Ishikawa (cell line): ENCODE measurements around the gene TMEM167B.

Source experiments
- CEBPB ChIP-seq: IDR thresholded peaks from 2 replicates; pipeline ENCODE4 v1.6.1; 2012
- CREB1 ChIP-seq: IDR thresholded peaks from 2 replicates; pipeline ENCODE4 v1.6.1; 2012; ENCODE audit warnings: low read depth
- EGR1 ChIP-seq: IDR thresholded peaks from 2 replicates; pipeline ENCODE4 v1.6.1; 2012
- EP300 ChIP-seq: IDR thresholded peaks from 2 replicates; pipeline ENCODE4 v1.6.1; 2012; ENCODE audit warnings: borderline replicate concordance
- FOXM1 ChIP-seq: IDR thresholded peaks from 2 replicates; pipeline ENCODE4 v1.6.1; 2012; ENCODE audit warnings: low read depth, borderline replicate concordance
- NFIC ChIP-seq: IDR thresholded peaks from 2 replicates; pipeline ENCODE4 v1.6.1; 2012
- RAD21 ChIP-seq: IDR thresholded peaks from 2 replicates; pipeline ENCODE4 v1.6.1; 2012; ENCODE audit warnings: low read depth
- TAF1 ChIP-seq: IDR thresholded peaks from 2 replicates; pipeline ENCODE4 v1.6.1; 2012; ENCODE audit warnings: low read depth, mild to moderate bottlenecking
- TCF12 ChIP-seq: IDR thresholded peaks from 2 replicates; pipeline ENCODE4 v1.6.1; 2012; ENCODE audit warnings: low read depth
- TEAD4 ChIP-seq: IDR thresholded peaks from 2 replicates; pipeline ENCODE4 v1.6.1; 2012
- YY1 ChIP-seq: IDR thresholded peaks from 2 replicates; pipeline ENCODE4 v1.6.1; 2012; ENCODE audit warnings: low read depth
- ZBTB7A ChIP-seq: IDR thresholded peaks from 2 replicates; pipeline ENCODE4 v1.6.1; 2012; ENCODE audit warnings: low read depth
- TF ChIP-seq, protein P1 (sequence below): IDR thresholded peaks from 2 replicates; pipeline ENCODE4 v1.6.1; 2012
- TF ChIP-seq, protein P2 (sequence below): IDR thresholded peaks from 2 replicates; pipeline ENCODE4 v1.6.1; 2012; ENCODE audit warnings: low read depth, mild to moderate bottlenecking
- TF ChIP-seq, protein P3 (sequence below): IDR thresholded peaks from 2 replicates; pipeline ENCODE4 v1.6.1; 2012

TMEM167B gene

DNA sequence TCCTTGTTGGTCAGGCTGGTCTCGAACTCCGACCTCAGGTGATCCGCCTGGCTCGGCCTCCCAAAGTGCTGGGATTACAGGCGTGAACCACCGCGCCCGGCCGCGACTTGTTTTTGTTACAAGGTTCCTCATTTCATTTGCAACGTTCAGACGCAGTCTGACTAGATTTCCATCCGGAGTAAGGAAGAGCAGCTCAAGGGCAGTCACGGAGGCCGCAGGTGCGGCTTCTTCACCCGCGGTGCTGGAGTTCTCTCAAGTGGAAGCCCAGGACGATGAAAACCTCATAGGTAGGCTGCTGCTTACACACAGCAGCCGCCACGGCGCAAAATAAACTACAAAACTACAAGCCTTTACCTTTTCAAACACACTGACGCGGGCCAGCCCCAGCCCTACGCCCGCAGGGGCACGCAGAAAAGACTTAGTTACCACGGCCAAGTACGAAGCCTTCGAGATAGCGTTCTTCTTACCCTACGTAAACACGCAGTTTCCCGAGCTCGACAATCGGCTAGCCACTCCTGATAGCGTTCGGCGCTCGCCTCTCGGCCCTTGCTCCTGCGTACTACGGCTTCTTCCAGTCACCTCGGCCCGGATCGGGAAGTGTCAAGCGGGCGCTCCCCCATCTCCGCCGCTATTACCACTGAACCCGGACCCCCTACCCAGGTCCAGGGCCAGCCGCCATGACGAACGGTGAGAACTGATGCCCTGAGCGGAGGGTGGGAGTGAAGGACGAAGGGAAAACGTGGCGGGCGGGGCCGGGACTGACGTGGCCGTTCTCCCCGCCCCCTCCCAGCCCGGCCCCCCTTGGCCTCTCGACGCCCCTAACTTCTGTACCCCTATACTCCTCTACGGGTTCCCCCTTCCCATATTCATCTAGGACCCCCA is at the start of gene TMEM167B:
Gene TMEM167B (plus strand): TSS at position 569 of the 882 bp plus-strand sequence. CDS start 109 bp downstream, at position 678.
- TF ChIP-seq TCF12 (peak; percentile 83), EP300 (peak; percentile 27; the same call in 1 of the 2 replicates), CEBPB (peak; percentile 20; the same call in 1 of the 2 replicates), NFIC (no peak), TAF1 (peak; percentile 71), EGR1 (no peak), CREB1 (peak; percentile 70), YY1 (peak; percentile 90), RAD21 (no peak), TEAD4 (peak; percentile 36; the same call in 1 of the 2 replicates), ZBTB7A (0 out of 2 replicates have a peak, but pooled peaks have one; percentile 40)
- TF ChIP-seq, protein P1, sequence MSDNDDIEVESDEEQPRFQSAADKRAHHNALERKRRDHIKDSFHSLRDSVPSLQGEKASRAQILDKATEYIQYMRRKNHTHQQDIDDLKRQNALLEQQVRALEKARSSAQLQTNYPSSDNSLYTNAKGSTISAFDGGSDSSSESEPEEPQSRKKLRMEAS, result peak; percentile 97
- TF ChIP-seq, protein P2, sequence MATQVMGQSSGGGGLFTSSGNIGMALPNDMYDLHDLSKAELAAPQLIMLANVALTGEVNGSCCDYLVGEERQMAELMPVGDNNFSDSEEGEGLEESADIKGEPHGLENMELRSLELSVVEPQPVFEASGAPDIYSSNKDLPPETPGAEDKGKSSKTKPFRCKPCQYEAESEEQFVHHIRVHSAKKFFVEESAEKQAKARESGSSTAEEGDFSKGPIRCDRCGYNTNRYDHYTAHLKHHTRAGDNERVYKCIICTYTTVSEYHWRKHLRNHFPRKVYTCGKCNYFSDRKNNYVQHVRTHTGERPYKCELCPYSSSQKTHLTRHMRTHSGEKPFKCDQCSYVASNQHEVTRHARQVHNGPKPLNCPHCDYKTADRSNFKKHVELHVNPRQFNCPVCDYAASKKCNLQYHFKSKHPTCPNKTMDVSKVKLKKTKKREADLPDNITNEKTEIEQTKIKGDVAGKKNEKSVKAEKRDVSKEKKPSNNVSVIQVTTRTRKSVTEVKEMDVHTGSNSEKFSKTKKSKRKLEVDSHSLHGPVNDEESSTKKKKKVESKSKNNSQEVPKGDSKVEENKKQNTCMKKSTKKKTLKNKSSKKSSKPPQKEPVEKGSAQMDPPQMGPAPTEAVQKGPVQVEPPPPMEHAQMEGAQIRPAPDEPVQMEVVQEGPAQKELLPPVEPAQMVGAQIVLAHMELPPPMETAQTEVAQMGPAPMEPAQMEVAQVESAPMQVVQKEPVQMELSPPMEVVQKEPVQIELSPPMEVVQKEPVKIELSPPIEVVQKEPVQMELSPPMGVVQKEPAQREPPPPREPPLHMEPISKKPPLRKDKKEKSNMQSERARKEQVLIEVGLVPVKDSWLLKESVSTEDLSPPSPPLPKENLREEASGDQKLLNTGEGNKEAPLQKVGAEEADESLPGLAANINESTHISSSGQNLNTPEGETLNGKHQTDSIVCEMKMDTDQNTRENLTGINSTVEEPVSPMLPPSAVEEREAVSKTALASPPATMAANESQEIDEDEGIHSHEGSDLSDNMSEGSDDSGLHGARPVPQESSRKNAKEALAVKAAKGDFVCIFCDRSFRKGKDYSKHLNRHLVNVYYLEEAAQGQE, result no peak

DNA sequence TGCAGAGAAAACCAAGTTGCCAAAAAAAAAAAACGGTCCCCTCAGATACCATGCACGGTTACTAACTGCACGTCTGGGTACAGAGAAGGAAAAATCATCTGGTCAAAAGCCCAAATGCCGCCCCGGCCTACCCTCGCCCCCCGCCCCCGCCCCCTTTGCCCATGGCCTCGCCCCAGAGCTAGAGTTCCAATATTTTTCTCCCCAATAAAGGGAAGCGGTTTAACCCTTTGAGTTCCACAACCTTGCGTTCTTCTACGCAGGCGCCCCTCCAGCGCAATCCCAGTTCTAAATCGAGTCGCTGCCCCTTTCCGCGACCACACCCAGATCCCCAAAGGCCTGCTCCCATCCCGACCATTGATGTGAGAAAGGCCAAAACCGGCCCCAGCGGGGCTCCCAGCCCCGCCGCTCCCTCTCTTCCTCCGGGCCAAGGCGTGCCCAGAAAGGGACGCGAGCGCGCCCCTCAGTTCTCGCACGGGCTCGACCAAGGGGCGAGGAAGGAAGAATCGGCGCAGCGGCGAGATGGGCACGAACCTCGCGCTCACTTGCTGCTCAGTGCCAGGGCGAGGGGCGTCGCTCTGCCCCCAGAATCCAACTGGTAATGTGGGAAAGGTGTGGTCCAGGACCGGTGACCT is 49.5 kb upstream of the TMEM167B start:
- TF ChIP-seq TCF12 (no peak), EP300 (no peak), ZBTB7A (no peak), TAF1 (no peak), EGR1 (no peak)
- TF ChIP-seq, protein P3, sequence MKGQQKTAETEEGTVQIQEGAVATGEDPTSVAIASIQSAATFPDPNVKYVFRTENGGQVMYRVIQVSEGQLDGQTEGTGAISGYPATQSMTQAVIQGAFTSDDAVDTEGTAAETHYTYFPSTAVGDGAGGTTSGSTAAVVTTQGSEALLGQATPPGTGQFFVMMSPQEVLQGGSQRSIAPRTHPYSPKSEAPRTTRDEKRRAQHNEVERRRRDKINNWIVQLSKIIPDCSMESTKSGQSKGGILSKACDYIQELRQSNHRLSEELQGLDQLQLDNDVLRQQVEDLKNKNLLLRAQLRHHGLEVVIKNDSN, result no peak

DNA sequence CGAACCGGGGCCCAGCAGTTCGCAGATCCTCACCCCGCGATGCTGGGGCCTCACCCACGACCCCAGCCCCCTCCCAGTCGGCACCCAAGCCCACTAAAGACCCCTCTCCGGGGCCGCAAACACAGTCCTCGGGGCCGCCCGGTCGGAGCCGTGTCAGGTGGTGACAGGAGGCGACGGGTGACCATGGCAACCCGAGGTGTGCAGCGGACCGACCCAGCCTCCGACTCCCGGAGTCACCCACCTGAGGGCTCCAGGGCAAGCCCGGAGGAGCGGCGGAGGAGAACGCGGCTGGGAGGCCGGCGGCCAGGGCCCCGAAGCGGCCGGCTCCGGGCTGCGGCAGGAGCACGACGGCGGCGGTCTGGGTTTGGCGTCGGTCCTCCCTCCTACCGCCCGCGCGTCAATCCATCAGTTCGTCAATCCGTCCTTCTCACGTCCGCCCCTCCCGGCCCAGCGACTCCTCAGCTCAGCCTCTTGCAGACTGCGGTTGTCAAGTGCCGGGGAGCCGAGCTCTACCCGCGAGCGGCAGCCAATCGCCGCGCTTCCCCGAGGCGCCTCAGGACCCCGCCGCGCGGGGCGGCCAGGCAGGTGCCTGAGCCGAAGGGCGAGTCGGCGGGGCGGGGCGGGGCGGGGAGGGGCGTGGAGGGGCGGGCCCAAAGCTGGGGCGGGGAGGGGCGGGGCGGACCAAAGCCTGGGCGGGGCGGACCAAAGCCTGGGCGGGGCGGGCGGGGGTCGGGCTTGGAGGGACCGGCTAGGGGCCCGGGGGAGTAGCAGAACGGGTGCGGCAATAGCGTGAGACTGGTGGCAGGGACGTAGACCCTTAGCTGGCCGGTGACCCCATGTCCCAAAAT is 48.7 kb upstream of the TMEM167B start, which contains the start of gene WDR47:
Gene WDR47 (minus strand): TSS at position 482 of the 848 bp plus-strand sequence. CDS start 18,590 bp downstream, outside the sequence.
- TF ChIP-seq, protein P2, result no peak
- peak; percentile 93 for TF ChIP-seq TAF1
- TF ChIP-seq, protein P3, result 0 out of 2 replicates have a peak, but pooled peaks have one; percentile 14
- no peak for TF ChIP-seq FOXM1
- TF ChIP-seq EGR1, result 0 out of 2 replicates have a peak, but pooled peaks have one; percentile 18
- peak; percentile 50; the same call in 1 of the 2 replicates for TF ChIP-seq TCF12
- TF ChIP-seq, protein P1, result peak; percentile 32; the same call in 1 of the 2 replicates
- TF ChIP-seq ZBTB7A, result peak; percentile 86

DNA sequence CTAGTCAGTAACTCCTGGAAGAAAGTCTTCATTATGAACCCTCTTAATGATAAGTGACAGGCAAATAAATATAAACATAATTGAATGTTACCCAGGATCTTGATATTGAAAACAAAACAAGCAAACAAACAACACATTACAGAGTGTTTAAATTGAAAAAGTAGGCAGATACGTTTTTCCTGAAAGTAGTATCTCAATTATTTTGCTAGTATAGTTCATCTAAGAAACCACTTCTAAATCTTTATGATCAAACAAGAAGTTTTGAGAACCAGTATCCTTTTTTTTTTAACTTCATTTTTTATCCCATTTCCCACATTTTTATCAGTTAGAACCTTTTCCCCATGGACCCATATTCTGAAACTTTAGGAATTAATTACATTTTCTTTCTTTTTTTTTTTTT is 45.0 kb upstream of the TMEM167B start:
- TF ChIP-seq, protein P1, result no peak
- TF ChIP-seq CREB1, result no peak
- TF ChIP-seq EGR1, result no peak
- TF ChIP-seq FOXM1, result no peak
- TF ChIP-seq, protein P3, result no peak
- TF ChIP-seq ZBTB7A, result no peak
- TF ChIP-seq, protein P2, result no peak
- no peak for TF ChIP-seq TEAD4
- TF ChIP-seq NFIC, result no peak
- TF ChIP-seq CEBPB, result no peak
- no peak for TF ChIP-seq EP300
- TF ChIP-seq TCF12, result no peak
- TF ChIP-seq YY1, result no peak
- no peak for TF ChIP-seq TAF1
- no peak for TF ChIP-seq RAD21
